Peyer's patch (tissue), 4 donors: Measurements from ENCODE around the gene PDE4D.

Experiments used
- POLR2A ChIP-seq, 2 donors: fragments of 450-650 bp; IDR thresholded peaks; one replicate each; pipeline ENCODE4 v1.5.1; 2017; ENCODE audit warnings: antibody characterized with exemption in 2 of 2, mild to moderate bottlenecking in 2 of 2, moderate library complexity in 2 of 2
- TF ChIP-seq, protein P1 (sequence below), 6 experiments: fragments of 450-650 bp in 4 of 6; fragments of 200-600 bp in 2 of 6; sonication (generic) in 1 of 6; IDR thresholded peaks; one replicate each; pipeline ENCODE4 v1.5.1; 2017 to 2019; ENCODE audit warnings: antibody characterized with exemption in 6 of 6, mild to moderate bottlenecking in 3 of 6, moderate library complexity in 1 of 6

DNA sequence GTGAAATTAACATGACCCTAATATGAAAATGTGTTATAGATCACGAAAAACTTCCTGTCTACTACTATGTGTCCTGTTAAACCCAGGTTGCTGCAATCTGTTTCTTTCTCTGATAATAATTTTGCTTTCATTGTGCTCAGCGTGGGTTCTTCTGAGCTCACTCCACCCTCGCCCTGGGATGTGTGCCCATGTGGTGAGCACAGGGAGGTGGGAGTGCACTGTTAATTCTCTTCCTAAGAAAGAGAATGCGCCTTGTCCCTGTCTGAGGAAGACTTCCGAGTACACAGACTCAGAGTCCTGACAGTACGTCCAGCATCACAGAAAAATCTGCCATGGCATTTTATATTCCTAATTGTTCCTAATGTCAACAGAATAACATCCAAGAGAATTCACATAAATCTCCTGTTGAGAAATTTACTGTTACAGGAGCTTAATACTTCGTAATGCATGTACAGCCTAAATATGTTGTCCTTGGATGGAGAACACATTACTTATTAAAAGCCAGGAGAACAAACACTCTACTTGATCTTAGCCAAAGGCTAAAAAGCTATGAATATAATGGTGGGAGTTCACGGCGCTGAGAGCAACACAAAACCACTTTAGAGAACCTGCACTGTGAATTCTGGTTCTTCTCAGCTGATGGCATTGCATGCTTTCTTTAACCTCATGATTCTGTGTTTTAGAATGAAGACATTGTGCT, 102.6 kb downstream of the PDE4D start:
- TF ChIP-seq POLR2A (IDR thresholded peaks at IDR 0.05) = no peak
- TF ChIP-seq, protein P1, sequence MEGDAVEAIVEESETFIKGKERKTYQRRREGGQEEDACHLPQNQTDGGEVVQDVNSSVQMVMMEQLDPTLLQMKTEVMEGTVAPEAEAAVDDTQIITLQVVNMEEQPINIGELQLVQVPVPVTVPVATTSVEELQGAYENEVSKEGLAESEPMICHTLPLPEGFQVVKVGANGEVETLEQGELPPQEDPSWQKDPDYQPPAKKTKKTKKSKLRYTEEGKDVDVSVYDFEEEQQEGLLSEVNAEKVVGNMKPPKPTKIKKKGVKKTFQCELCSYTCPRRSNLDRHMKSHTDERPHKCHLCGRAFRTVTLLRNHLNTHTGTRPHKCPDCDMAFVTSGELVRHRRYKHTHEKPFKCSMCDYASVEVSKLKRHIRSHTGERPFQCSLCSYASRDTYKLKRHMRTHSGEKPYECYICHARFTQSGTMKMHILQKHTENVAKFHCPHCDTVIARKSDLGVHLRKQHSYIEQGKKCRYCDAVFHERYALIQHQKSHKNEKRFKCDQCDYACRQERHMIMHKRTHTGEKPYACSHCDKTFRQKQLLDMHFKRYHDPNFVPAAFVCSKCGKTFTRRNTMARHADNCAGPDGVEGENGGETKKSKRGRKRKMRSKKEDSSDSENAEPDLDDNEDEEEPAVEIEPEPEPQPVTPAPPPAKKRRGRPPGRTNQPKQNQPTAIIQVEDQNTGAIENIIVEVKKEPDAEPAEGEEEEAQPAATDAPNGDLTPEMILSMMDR (IDR thresholded peaks at IDR 0.05) = no peak
